CMK (cell line): ENCODE data around the gene IL24.

ENCODE experiments used
- DNase-seq: peaks from one replicate; pipeline ENCODE4 v3.0.0-alpha.2; 2010; ENCODE audit warnings: low read depth

Gene IL24

DNA sequence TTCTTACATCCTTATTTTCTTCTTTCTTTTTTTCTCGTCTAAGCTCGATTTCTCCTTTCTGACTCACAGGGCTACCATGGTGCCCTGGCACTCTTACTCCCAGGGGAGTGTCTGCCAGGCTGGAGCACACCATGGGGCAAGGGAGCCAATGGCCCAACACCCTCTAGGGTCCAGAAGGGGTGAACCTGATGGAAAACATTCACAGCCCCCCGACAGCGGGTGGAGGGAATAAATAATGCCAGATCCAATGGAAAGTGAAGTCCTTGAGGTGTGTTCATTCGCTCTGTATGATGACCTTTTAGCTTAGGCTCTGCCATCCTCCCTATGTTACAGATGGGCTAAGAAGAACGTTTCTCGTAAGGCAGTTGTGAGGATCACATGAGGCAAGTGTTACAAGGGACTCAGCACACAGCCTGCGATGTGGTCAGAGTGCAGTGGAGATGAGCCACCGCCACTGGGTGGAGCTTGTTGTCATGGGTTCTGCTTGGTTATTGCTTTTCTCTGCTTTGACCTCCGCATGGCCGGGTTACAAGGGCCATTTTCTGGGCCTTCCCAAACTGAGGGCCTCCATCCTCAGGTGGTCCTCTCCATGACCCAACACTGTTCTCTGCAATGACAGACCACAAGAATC is 28.0 kb downstream of the IL24 start:
- DNase-seq = no peak

DNA sequence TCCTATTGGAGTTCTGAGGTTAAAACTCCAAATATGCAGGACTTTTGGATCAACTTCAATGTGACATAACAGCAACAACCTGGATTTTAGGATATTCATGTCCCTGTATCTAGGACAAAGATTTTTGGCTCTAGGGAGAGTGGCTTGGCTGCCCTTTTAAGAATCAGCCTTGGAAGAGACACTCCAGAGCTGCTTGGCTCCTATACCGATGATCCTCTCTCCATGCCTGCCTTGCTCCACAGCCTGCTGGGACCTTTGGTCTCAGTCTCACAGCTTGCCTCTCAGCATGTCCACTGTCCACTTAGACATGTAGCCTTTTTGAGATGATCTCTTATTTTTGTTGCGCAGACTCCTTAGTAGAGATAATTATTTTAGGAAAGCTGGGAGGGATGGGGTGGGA is 29.0 kb downstream of the IL24 start:
- DNase-seq = no peak

DNA sequence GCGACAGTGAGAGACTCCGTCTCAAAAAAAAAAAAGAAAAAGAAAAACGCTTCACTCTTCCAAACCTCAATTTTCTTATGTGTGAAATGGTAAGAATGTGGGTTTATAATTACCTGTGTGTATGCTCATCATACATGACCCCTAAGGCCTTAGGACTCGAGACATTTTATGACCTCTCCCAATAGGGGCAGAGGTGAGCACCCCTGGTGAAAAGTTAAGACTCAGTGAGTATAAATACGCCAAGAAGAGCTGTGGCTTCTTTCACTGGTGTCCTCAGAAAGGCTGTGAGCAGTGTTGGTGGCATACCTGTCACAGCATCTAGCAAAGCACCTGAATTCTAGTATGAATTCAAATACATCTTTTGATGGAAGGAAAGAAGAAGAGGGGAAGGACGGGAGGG is 32.3 kb downstream of the IL24 start:
- no peak for DNase-seq

DNA sequence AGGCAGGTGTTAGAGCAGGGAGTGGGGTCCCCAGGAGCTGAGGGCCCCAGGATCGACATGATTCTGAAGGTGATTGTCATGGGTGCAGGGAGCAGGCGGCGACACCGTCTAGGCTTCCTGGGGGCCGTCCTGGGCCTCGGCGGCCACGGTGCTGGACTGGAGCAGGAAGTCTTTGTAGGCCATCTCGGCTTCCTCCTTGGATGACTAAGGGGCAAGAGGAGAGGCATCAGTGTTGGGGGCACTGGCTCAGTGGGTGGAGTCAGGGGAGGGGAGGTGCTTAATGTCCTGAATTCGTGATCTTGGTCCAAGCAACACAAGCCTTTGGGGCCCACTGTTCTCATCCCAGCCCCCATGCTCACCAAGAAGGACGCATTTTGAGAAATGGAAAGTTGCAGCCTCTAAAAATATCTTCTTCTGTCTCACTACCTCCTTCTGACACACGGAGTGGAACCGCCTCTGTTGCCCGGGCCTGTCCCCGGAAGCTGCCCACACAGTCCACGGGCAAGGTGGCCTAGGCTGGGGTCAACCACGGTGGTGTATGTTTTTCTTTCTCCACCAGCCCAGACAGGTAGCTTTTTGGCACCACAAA is 33.1 kb downstream of the IL24 start:
- DNase-seq = no peak

DNA sequence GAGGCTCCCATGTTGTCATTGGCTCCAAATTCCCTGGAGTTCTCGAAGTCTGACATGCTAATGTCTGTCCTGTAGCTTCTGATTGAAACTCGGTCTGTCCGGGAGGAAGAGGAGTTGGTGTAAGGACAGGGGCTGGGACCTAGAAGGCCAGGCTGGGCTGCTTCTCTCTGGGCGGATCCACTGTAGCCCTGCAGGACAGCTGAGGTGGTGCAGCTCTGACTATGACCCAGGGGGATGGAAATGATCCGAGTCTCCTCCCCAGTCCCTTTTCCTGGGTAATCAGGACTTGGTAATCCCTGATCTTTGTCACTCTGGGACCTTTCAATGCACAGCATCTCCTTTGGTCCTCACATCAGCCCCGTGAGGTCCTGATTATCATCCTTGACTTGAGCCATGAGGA is 34.5 kb downstream of the IL24 start:
- no peak for DNase-seq

DNA sequence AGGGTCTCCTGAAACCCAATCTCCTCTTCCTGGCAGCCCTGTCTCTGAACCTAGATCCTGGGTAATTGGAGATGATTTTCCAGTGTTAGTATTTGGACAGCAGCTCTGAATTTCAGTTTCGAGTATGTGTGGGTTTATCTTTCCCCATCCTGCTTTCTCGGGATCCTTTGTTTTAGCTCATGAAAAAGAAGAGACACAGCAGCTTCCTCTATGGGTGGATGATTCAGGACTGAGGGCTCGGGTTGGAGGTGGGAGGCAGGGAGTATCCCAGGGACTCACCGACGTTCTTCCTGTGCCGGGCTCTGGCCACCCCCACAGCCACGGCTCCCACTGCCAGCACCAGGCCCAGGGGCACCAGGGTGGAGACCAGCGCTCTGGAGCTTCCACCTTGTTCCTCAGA is 34.9 kb downstream of the IL24 start:
- DNase-seq = no peak

DNA sequence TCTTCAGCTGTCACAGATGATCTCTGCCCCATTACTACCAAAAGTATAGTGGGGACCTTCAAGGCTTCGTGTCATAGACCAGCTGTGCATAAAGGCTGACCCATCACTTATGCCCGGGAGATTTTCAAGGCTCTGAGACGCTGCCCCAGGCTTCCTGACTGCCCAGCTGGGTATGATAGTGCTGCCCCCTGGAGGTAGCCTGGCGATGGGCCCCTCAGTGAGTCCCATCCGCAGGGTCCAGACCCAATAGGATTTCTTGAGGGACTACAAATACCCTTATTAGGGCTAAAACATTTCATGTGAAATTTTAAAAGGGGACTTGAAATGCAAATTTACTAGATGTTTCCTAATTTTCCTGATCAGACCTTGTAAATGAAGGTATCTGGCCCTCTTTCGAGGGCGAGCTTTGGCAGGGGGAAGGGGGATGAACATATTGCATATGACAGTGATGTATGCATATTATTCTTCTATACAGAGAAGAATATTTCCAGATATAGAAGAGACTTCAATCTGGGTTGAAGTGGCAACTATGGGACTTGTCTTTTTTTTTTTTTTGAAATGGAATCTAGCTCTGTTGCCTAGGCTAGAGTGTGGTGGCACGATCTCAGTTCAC is 36.2 kb downstream of the IL24 start:
- DNase-seq = no peak

DNA sequence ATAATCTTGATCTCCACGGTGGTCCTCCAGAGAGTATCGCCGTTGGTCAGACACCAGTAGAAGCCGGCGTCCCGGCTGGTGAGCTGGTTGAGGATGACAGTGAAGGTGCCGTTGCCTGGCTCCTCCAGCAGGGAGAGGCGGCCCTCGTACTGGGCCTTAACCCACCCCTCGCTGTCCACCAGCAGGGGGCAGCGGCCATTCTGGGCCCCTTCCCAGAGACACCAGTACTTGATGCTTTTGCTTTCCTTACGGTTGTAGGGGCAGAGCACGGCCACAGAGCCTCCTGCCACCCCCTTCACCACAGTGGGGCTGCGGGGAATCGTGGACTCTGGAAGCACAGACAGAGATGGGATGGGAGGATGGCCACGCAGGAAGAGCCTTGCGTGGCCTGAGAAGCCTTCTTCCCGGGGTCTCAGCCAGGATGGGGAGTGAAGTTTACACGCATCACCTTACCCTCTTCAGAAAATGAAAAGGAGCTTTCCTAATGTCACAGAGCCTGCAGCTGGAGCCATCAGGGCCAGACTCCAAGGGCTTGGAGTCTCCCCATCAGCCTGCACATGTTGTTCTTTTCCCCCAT is 38.3 kb downstream of the IL24 start:
- DNase-seq = peak; percentile 54

DNA sequence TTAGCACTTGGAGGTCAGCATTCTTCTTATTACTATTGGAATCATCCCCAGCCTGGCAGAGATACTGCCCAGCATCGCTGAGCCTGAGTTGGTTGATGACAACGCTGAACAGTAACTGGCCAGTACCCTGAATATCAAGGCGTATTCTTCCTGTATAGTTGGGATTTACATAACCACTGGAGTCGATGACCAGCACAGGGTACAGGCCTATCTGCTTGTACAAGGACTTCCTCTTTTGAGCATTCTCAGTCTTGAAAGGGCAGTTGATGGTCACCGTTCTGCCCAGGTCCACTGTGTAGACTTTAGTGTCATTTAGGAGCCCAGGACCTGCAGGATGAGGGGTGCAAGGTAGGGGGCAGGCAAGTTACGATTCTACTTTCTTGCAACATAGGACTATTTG is 40.2 kb downstream of the IL24 start:
- DNase-seq = peak; percentile 49

DNA sequence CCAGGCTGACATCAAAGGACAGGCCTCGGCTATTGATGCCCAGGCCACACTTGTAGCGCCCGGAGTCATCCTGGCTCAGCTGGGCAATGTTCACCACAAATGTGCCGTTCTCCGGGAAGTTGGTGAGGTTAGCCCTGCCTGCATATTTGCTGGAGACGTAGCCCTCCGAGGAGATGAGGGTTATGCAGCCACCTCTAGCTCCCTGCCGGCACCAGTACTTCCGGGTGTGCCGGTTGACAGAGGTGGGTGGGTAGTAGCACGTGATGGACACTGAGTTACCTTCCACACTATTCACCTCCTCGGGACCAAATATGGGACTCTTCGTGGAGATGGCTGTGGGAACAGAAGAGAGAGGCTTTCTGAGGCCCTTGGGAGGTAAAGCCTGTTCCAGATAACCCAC is 41.9 kb downstream of the IL24 start:
- no peak for DNase-seq

DNA sequence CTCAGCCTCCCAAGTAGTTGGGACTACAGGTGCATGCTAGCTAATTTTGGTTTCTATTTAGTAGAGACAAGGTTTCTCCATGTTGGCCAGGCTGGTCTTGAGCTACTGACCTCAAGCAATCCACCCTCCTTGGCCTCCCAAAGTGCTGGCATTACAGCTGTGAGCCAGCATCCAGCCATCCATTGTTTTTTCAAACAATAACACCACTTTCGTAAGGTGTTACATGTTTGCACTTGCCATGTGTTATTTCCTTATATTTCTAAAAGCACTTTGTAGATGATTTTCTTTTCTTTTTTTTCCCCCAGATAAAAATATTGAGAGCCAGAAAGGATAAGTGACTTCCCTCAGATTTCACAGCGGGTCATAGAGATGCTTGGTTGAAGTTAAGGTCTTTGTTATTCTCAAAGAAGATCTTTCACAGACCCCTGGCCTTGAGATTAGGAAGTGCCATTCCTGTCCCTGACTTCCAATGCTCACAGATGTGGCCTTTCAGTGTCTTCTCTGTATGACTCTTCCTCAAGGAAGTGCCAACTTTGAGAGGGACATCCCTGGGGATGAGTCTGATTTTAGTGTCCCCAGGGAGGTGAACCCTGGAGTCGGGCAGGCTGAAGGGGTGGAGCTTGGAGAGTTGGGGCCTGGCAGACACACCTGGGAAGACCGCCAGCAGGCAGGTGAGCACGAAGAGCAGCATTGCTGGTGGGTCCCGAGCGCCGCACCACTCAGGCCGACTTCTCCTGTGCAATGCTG is 42.8 kb downstream of the IL24 start:
- DNase-seq = no peak

DNA sequence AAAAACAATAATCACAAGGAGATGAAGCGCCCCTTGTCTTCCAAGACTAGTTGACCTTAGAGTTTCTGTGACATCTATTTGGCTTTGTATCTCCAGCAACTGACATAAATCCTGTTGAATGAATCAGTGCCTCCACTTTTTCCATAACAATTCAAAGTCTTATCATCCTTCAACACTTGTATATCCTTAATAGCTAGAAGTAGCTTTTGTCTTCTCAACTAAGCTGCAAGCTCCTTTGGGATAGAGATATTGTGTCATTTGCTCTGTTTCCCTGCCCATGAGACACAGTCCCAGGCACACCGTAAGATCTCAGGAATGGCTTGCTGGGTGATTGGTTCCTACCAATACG is 43.3 kb downstream of the IL24 start:
- no peak for DNase-seq

DNA sequence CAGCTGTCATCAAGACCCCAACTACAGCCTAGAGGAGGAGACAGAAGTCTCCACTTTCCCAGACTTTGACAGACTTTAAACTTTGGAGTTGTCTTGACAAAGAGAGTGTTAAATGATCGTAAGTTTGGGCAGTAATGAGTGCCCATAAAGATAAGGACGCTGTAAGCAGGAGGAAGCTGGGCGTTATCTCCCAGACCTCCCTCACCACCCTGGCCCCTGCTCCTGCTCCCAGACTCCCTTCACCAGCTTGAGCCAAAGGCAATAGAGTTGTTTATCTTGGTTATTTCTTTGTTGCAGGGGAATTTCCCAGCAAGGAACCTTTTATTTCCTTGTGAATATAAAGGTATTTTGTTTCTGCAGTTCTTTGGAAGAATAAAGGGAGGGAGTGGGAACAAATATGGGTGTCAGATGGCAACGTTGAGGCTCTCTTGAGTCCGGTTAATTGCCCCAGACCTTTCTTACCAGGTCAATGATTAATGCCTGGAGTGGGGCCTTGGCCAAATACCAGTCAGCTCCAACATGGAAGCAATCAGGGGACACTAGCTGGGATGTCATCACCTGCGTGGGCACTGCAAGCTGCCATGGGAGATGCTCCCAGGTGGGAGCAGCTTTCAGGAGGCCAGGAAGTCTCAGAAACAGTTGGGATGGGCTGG is 44.6 kb downstream of the IL24 start:
- DNase-seq = no peak

DNA sequence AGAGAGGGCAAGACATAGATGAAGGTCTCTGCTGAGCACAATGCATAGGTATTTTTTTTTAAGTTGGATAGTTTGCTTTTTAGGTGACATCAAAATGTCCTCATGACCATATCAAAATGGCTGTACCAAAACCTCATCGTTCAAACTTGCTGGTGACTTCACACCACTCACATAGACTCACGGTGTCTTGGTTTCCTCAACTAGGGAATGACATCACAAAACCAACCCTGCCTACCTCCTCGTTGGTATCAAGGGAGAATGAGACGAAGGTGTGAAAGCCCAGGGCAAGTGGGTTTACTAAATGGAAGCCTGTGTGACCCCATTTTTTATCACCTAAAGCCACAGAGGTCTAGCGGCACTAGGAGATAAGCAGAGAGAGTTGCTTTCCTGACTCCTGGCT is 47.5 kb downstream of the IL24 start:
- DNase-seq = no peak

DNA sequence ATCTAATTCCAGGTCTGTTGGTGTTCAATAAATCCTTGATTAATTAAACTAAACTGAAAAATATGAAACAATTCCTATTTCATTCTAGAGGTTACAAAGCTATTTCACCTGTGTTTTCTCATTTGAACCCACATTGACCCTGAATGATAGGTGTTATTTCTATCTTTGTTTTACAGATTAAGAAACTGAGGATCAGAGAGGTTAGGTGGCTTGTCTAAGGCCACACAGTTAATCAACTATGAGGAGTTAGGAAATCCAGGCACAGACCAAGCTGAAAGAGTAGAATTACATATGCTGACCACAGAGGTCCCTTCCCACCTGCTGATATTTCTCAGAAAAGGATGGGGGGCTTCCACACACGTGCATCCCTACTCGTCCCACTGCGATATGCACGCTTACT is 48.5 kb downstream of the IL24 start:
- no peak for DNase-seq

DNA sequence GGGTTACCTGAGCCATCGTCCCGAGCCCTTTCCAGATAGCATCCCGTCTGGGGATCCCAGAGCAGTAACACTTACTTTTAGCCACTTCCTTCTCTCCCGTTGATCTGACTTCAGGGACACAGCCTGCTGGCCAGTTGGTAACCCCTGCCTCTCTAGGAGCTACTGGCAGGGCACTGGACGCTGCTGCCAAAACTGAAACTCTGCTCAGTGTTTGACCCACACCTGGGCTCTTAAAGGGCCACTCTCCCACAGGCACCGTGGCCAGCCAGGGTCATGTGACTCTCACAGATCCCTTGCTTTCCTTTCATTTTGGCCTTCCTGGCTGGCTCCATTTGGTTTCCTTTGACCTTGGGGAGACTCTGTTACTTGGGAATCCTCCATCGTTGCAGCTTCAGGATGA is 49.0 kb downstream of the IL24 start, which contains the start of gene PIGR:
PIGR (minus strand) TSS at position 206 of the 400 bp plus-strand sequence. CDS start 5,935 bp downstream, outside the sequence.
- DNase-seq = no peak

DNA sequence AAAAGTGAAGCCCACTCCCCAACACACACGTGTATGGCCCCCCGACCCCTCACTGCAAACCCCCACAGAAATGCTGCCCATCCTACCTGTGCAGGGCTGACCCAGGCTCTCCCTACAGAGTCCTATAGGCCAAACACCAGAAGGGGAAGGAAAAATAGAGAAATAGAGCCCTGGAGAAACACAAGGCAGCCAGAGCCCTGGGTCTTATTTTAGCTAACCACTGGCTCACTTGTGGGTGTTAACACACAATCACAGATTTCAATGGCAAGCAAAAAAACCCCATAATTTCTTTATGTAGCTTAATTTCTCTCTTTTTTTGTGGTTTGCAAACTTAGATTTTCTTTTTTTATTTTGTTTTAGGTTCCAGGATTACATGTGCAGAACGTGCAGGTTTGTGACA is 50.0 kb downstream of the IL24 start:
- DNase-seq = no peak

DNA sequence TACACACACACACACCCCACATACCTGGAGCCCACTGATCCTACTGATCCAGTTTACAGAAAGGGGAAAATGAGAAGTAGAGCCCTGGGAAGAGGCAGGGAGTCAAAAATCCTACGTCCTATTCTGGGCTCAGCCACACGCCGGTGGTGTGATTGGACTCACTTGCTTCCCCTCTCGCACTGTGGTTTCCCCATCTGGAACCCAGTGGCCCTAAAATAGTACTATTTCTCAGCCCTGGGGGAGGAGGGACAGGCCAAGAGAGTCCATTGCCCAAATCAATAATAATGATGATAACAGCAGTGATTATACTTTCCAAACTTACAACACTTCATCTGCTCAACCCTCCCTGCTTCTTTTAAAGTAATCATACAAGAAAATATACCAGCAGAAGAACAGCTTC is 52.0 kb downstream of the IL24 start:
- DNase-seq = no peak

DNA sequence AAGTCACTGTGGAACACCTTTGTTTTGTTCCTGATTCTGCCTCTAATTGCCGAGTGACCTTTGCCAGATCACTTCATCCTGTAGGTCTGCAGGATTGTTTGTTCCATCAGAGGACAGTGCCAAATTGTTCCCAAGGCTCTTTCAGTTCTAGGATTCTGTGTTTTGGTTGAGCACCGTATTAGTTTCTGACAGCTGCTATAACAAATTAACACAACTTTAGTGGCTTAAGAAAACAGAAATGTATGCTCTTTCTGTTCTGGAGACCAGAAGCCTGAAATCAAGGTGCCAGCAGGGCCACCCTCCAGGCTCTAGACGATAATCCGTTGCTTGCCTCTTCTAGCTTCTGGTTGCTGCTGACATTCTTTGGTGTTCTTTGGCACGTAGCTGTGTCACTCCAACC is 52.4 kb downstream of the IL24 start:
- DNase-seq = no peak

DNA sequence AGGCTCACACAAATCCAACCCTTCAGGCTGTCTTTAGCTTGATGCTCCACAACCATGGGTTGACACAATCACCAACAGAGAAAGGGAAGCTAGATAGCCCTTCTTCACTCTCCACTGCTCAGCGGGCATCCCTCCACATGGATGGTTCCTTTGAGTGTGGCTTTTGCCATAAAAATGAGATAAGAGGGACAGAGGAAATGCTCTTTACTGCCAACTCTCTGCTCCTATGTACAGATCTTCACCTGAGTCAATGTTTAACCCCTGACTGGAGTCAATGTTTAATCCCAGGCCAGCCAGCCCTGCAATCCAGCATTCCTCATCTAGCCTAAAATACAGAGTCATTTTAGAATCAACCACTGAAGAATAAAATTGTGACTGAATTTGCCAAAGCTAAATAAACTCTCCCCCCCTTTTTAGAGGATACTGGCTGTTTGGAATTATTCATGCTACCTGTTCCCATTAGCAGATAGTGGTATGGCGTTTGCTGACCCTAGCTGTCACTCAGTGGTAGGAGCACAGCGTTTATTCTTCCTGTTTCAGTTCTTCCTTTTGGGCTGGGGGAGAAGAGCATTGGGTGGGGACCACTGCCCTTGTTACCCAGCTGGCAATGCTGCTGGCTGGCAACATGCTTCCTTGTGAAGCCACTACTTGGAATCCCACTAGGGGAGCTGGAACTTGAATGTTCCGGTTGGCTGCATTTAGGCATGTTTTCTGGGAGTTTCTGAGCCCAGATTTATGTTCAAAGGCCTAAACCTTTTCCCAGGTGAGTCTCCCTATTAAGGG is 54.3 kb downstream of the IL24 start:
- no peak for DNase-seq

DNA sequence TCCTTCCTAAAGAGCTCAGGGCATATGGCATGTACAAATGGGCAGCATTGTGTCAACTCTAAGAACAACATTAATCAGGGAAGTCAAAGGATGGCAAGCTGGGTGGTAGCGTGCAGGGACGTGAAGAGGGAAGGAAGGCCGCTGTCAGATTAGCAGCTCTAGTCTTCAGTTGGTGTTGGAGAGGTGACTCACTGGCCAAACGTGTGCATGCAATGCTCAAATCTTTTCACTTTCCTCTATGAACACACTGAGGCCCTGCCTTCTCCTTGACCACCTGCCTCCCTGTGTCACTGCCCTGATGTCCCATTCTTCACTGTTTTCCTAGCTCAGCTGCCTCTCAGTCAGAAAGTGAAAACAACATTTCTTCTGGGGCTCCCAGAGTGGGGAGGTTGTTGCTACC is 54.9 kb downstream of the IL24 start:
- no peak for DNase-seq

DNA sequence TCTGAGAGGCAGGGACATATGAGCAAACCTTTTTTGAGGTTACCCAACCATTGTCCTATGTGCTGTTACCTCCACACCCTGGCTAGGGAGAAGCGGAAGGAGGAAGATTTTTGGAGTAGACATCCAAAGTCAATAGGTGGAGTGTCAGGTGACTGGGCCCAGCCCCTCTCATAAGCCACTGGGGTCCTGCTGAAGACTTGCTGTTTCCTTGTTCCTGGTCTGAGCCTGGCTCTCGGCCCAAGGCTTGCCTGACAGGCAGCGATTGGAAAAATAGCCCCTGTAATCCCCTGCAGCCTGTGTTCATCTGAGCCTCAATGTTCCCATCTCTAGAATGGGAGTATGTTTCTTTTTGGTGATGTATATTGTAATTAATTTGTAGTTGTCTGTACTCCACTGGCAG is 55.9 kb downstream of the IL24 start:
- no peak for DNase-seq
